H1 (cell line): Measurements from ENCODE around the gene ADAMTS3. TPM values are rescaled to one million over a fixed set of nuclear protein-coding genes. Genes with fewer than 3 reads are reported as not detected.

Source experiments
- CHD7 ChIP-seq: fragments of 300-600 bp; sonication (generic); IDR thresholded peaks from 2 replicates; pipeline ENCODE4 v1.7.1; 2012; ENCODE audit warnings: low read length, moderate library complexity, mild to moderate bottlenecking, inconsistent platforms; ENCODE audit not compliant: insufficient replicate concordance
- E2F6 ChIP-seq: IDR thresholded peaks from 2 replicates; pipeline ENCODE4 v1.6.1; 2012; ENCODE audit warnings: inconsistent platforms
- JUND ChIP-seq: IDR thresholded peaks from 2 replicates; pipeline ENCODE4 v1.6.1; 2011; ENCODE audit warnings: mild to moderate bottlenecking, improper control_type of control experiment, low read length
- SAP30 ChIP-seq: fragments of 300-600 bp; sonication (generic); IDR thresholded peaks from 2 replicates; pipeline ENCODE4 v1.7.1; 2012; ENCODE audit warnings: low read length, moderate library complexity, mild to moderate bottlenecking, inconsistent platforms; ENCODE audit not compliant: insufficient read depth, insufficient replicate concordance
- SIN3A ChIP-seq, 2 experiments: IDR thresholded peaks in 1 of 2; conservative IDR thresholded peaks in 1 of 2; 2 replicates each; pipeline ENCODE4 v1.6.1; 2011 to 2012; ENCODE audit warnings: low read length in 2 of 2, improper control_type of control experiment in 1 of 2, low read depth in 1 of 2, mild to moderate bottlenecking in 1 of 2
- SIRT6 ChIP-seq: IDR thresholded peaks from one replicate; pipeline ENCODE4 v1.7.1; 2012; ENCODE audit warnings: low read length, inconsistent platforms
- polyA plus RNA-seq, 7 experiments: library from polyadenylated mRNA; depleted of rRNA in 3 of 7; stranded (reverse) in 5 of 7; unstranded in 2 of 7; fragments of >200 nt in 5 of 7; fragments of 200-250 nt in 2 of 7; gene quantifications; 1 replicate in 5 of 7; 2 replicates in 1 of 7; 4 replicates in 1 of 7; pipeline versions ENCODE4 v1.2.1 to v1.2.3, GENCODE V29; 2011 to 2013; ENCODE audit warnings: missing spikeins in 2 of 7, mixed read lengths in 2 of 7
- total RNA-seq: library from RNA; stranded (reverse); fragmentation: NEBNext Ultra II Directional; extraction: Animal tissue kit (Norgen Biotek cat#: 25700); gene quantifications from 2 replicates; pipeline ENCODE4 v1.2.1, GENCODE V29; 2021

ADAMTS3 gene
- total and polyA plus RNA-seq, 2 of the 8 experiments (the other 6 are each of a cell fraction or from before 2014, with no cell fraction given), result 1.3 to 3.4 TPM

GRCh38 chr4:72383439-72383838, 185.6 kb downstream of the ADAMTS3 start (continued):
- TF ChIP-seq SAP30 (no peak), SIRT6 (no peak), E2F6 (no peak), CHD7 (no peak), JUND (no peak), SIN3A (conservative IDR thresholded peaks at IDR 0.05 in 1 of 2, IDR thresholded peaks at IDR 0.05 in 1 of 2; ENCODE audit: low read depth in 1 of 2, low read length in 2 of 2) (no peak)
